ENCODE results near the gene CELF1.

DNA sequence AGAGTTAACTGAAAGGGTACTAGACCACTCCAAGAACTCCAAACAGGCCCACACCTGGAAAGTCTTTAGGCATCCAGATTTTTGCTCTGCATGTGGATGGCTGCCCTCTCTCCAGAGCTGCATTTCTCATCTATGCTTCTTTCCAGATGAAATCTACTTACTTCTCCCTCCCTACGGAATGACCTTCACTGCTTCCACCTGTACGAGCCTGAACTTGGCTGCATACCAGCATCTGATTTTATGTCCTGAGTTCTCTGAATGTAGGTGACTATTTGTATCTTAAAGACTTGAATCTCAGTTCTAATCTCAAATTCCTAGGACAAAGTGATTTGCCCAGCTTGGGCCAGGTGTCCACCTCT is 13.3 kb downstream of the CELF1 start:
- no peak for TF ChIP-seq CTCF (IDR thresholded peaks at IDR 0.05)
- no peak for TF ChIP-seq EZH2 (IDR thresholded peaks at IDR 0.05)
- no peak for TF ChIP-seq EZH2phosphoT487 (IDR thresholded peaks at IDR 0.05)

Measured in neural progenitor cell (in vitro differentiated cells).